Measurements from ENCODE around the gene LAMC1. TPM values are rescaled to one million over a fixed set of nuclear protein-coding genes. Genes with fewer than 3 reads are reported as not detected.

Gene LAMC1
- total RNA-seq, 1 donor from 2014 or later: 164 TPM

- Mint-ChIP-seq H3K4me3 (no peak overlapping the region), H3K36me3 (no peaks in the 10 kb centered on the region), H3K27me3 (ENCODE audit: low read depth) (no peaks in the 10 kb centered on the region), H3K9me3 (no peaks in the 10 kb centered on the region), H3K27ac (no peak overlapping the region), H3K4me1 (peaks cover 50% of the 10 kb centered on the region)
- DNase-seq (ENCODE audit: low spot score in 2 of 2, unreplicated experiment in 2 of 2): no peak
- no peak for TF ChIP-seq CTCF (IDR thresholded peaks at IDR 0.05; ENCODE audit: unreplicated experiment)
These were observed 63.8 kb downstream of the LAMC1 start for GRCh38 chr1:183087001-183087400.

- H3K27me3 Mint-ChIP-seq (ENCODE audit: low read depth): no peaks in the 10 kb centered on the region
- H3K4me3 Mint-ChIP-seq: no peak overlapping the region
- peak overlapping the region; percentile 76 for H3K27ac Mint-ChIP-seq
- no peaks in the 10 kb centered on the region for H3K9me3 Mint-ChIP-seq
- no peak for DNase-seq (ENCODE audit: low spot score in 2 of 2, unreplicated experiment in 2 of 2)
- peaks cover 69% of the 10 kb centered on the region for H3K4me1 Mint-ChIP-seq
- no peak for TF ChIP-seq CTCF (IDR thresholded peaks at IDR 0.05; ENCODE audit: unreplicated experiment)
- H3K36me3 Mint-ChIP-seq: no peaks in the 10 kb centered on the region
These were observed 65.9 kb downstream of the LAMC1 start for GRCh38 chr1:183089025-183089639.

GRCh38 chr1:183090391-183091006 lies 67.3 kb downstream of the LAMC1 start:
- Mint-ChIP-seq H3K27ac (peak overlapping the region; percentile 74), H3K4me3 (no peak overlapping the region), H3K9me3 (no peaks in the 10 kb centered on the region), H3K4me1 (peaks cover 71% of the 10 kb centered on the region), H3K27me3 (ENCODE audit: low read depth) (no peaks in the 10 kb centered on the region), H3K36me3 (no peaks in the 10 kb centered on the region)
- no peak for TF ChIP-seq CTCF (IDR thresholded peaks at IDR 0.05; ENCODE audit: unreplicated experiment)
- no peak for DNase-seq (ENCODE audit: low spot score in 2 of 2, unreplicated experiment in 2 of 2)

GRCh38 chr1:183091181-183091580 lies 68.0 kb downstream of the LAMC1 start:
- H3K4me3 Mint-ChIP-seq: no peak overlapping the region
- no peak overlapping the region for H3K27ac Mint-ChIP-seq
- no peaks in the 10 kb centered on the region for H3K27me3 Mint-ChIP-seq (ENCODE audit: low read depth)
- TF ChIP-seq CTCF (IDR thresholded peaks at IDR 0.05; ENCODE audit: unreplicated experiment): no peak
- peaks cover 69% of the 10 kb centered on the region for H3K4me1 Mint-ChIP-seq
- H3K36me3 Mint-ChIP-seq: no peaks in the 10 kb centered on the region
- DNase-seq (ENCODE audit: low spot score in 2 of 2, unreplicated experiment in 2 of 2): no peak
- H3K9me3 Mint-ChIP-seq: no peaks in the 10 kb centered on the region

- no peak for DNase-seq (ENCODE audit: low spot score in 2 of 2, unreplicated experiment in 2 of 2)
- Mint-ChIP-seq H3K4me1 (peaks cover 60% of the 10 kb centered on the region), H3K4me3 (no peak overlapping the region), H3K36me3 (no peaks in the 10 kb centered on the region), H3K27ac (no peak overlapping the region), H3K27me3 (ENCODE audit: low read depth) (no peaks in the 10 kb centered on the region), H3K9me3 (no peaks in the 10 kb centered on the region)
- TF ChIP-seq CTCF (IDR thresholded peaks at IDR 0.05; ENCODE audit: unreplicated experiment): no peak
These were observed 69.1 kb downstream of the LAMC1 start for GRCh38 chr1:183092350-183092749.
